Right lobe of liver (tissue), 6 donors: Measurements from ENCODE around the gene TMED4. TPM values are rescaled to one million over a fixed set of nuclear protein-coding genes. Genes with fewer than 3 reads are reported as not detected.
"Not testable (repeated sequence)": the region's sequence is repeated elsewhere in the genome, so short reads cannot be mapped to it uniquely, and the experiment has no call there.

Source experiments
- ATAC-seq, 4 donors: fragments of 200-7000 bp; cut with Tn5 transposase; one replicate each; pipeline ENCODE4 v1.9.1; 2020; ENCODE audit warnings: mild to moderate bottlenecking in 4 of 4, moderate library complexity in 4 of 4
- DNase-seq, 3 donors: peaks; one replicate each; pipeline ENCODE4 v3.0.0-alpha.2; 2020
- H3K27ac ChIP-seq, 3 donors: fragments of 200-600 bp; one replicate each; pipeline ENCODE4 v1.8.0; 2022
- H3K27me3 ChIP-seq, 2 donors: fragments of 200-600 bp; one replicate each; pipeline ENCODE4 v1.8.0; 2022
- H3K36me3 ChIP-seq, 4 donors: fragments of 200-600 bp; sonication (generic) in 1 of 4; one replicate each; pipeline versions ENCODE4 v1.5.1 to v1.8.0; 2017 to 2022; ENCODE audit warnings: control low read depth in 1 of 4
- H3K4me1 ChIP-seq, 4 donors: fragments of 200-600 bp; sonication (generic) in 1 of 4; one replicate each; pipeline versions ENCODE4 v1.5.1 to v1.8.0; 2017 to 2022; ENCODE audit warnings: control low read depth in 1 of 4
- H3K4me3 ChIP-seq, 3 donors: fragments of 200-600 bp; one replicate each; pipeline ENCODE4 v1.8.0; 2022
- H3K9me3 ChIP-seq, 4 donors: fragments of 200-600 bp; sonication (generic) in 1 of 4; one replicate each; pipeline versions ENCODE4 v1.5.1 to v1.8.0; 2017 to 2022; ENCODE audit warnings: control low read depth in 1 of 4
- CTCF ChIP-seq, 4 donors: fragments of 200-600 bp in 3 of 4; fragments of 450-650 bp in 1 of 4; IDR thresholded peaks; one replicate each; pipeline versions ENCODE4 v1.5.1 to v1.8.0; 2016 to 2022; ENCODE audit warnings: antibody characterized with exemption in 4 of 4, mild to moderate bottlenecking in 2 of 4
- POLR2A ChIP-seq: fragments of 450-650 bp; IDR thresholded peaks from one replicate; pipeline ENCODE4 v1.6.1; 2017; ENCODE audit warnings: antibody characterized with exemption, mild to moderate bottlenecking
- WGBS: methylation state at CpG from one replicate; pipeline ENCODE4 v1.1.6; 2018; ENCODE audit warnings: low coverage, low lambda C conversion rate; ENCODE audit not compliant: insufficient coverage; ENCODE audit errors: missing lambda C conversion rate; 5-methylcytosine and 5-hydroxymethylcytosine counted together
- intact Hi-C, 2 donors: fragments of 100-400 bp; cut with DNase I; formaldehyde crosslinking; loops; one replicate each; pipeline versions ENCODE4 v1.11.2 to v1.14.1; 2022
- total RNA-seq, 6 experiments: library from RNA; depleted of rRNA in 2 of 6; stranded (reverse); fragments of >200 nt in 2 of 6; fragmentation: NEBNext Ultra II Directional in 3 of 6; extraction: Animal tissue kit (Norgen Biotek cat#: 25700) in 3 of 6; gene quantifications; one replicate each; pipeline versions ENCODE4 v1.1.0 to v1.2.4, GENCODE V29; 2016 to 2023
- donor health status: DM: no; HTN: yes; CAD: no.
- donor health status: DM: no; HTN: no; CAD: no.
- donor health status: DM: no; HTN: no; CAD: no.
- donor health status: DM: no; HTN: yes; CAD: no.
- donor health status: DM: no; HTN: yes; CAD: no.

TMED4 gene
- total RNA-seq, 6 experiments from 2014 or later: 32.5 to 91.1 (median 41.7) TPM

- Histone ChIP-seq H3K9me3 (no peaks in the 10 kb centered on the region), H3K4me1 (peaks cover 0 to 23% (median 9%) of the 10 kb centered on the region in 4 donors), H3K4me3 (no peak overlapping the region), H3K36me3 (peaks cover 0 to 4% (median 0%) of the 10 kb centered on the region in 4 donors), H3K27me3 (no peaks in the 10 kb centered on the region), H3K27ac (no peak overlapping the region)
- ATAC-seq: no peak
- no peak for TF ChIP-seq POLR2A
- TF ChIP-seq CTCF (IDR thresholded peaks at IDR 0.05): no peak
- peak in 1 of 3 donors; percentile 33 for DNase-seq
- intact Hi-C loops: no loop called here
- 90% methylated on average over 2 of the region's 4 CpGs for whole genome bisulfite sequencing
Measured at GRCh38 chr7:44559485-44559884, 22.5 kb downstream of the TMED4 start.

GRCh38 chr7:44557485-44557884, 24.5 kb downstream of the TMED4 start:
- 76% methylated on average over 2 of the region's 2 CpGs for WGBS
- H3K4me3 ChIP-seq: no peak overlapping the region
- no peaks in the 10 kb centered on the region for H3K9me3 ChIP-seq
- peaks cover 0 to 12% (median 5%) of the 10 kb centered on the region in 4 donors for H3K4me1 ChIP-seq
- ATAC-seq (no peak), DNase-seq (no peak)
- H3K27ac ChIP-seq: no peak overlapping the region
- H3K36me3 ChIP-seq: no peaks in the 10 kb centered on the region
- TF ChIP-seq CTCF (IDR thresholded peaks at IDR 0.05) (no peak), POLR2A (no peak)
- H3K27me3 ChIP-seq: no peaks in the 10 kb centered on the region
- intact Hi-C loops: no loop called here

DNA sequence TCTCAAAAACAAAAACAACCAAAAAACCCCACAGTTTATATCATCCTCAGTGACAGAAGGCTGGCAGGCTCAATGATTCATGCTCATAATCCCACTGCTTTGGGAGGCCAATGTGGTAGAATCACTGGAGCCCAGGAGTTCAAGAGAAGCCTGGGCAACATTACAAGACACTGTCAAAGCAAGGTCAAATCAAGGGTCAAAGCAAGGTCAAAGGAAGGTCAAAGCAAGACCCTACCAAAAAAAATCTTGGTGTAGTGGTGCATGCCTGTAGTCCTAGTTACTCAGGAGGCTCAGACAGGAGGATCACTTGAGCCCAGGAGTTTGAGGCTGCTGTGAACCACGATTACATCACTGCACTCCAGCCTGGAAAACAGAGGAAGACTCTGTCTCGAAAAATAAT, 26.7 kb downstream of the TMED4 start:
- H3K27me3 ChIP-seq: no peaks in the 10 kb centered on the region
- no peak for DNase-seq
- H3K4me3 ChIP-seq: no peak overlapping the region
- ATAC-seq: no peak
- no peaks in the 10 kb centered on the region for H3K9me3 ChIP-seq
- no peaks in the 10 kb centered on the region for H3K36me3 ChIP-seq
- H3K27ac ChIP-seq: no peak overlapping the region
- 45% methylated on average over 2 of the region's 2 CpGs for whole genome bisulfite sequencing
- intact Hi-C loops: no loop called here
- H3K4me1 ChIP-seq: no peaks in the 10 kb centered on the region
- TF ChIP-seq CTCF (IDR thresholded peaks at IDR 0.05) (no peak), POLR2A (no peak)

- 31% methylated on average over 2 of the region's 3 CpGs for WGBS
- intact Hi-C loops, H3K4me3 ChIP-seq: not testable (repeated sequence)
Measured at GRCh38 chr7:44552473-44553005, 29.5 kb downstream of the TMED4 start.

DNA sequence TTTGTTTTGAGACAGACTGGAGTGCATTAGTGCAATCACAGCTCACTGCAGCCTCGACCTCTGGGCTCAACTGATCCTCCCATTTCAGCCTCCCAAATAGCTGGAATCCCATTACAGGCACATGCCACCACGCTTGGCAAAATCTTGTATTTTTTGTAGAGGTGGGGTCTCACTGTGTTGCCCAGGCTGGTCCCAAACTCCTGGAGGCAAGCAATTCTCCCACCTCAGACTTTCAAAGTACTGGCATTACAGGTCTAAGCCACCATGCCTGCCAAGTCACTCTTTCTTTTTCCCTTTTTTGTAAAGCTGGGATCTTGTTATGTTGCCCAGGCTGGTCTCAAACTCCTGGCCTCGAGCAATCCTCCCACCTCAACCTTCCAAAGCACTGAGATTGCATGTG, 32.6 kb downstream of the TMED4 start:
- WGBS: 93% methylated on average over 3 of the region's 3 CpGs
- Histone ChIP-seq H3K27ac (no peak overlapping the region), H3K9me3 (no peaks in the 10 kb centered on the region), H3K4me1 (no peaks in the 10 kb centered on the region), H3K36me3 (no peaks in the 10 kb centered on the region), H3K4me3 (no peak overlapping the region), H3K27me3 (no peaks in the 10 kb centered on the region)
- ATAC-seq (no peak), DNase-seq (no peak)
- TF ChIP-seq POLR2A (no peak), CTCF (IDR thresholded peaks at IDR 0.05) (no peak)
- intact Hi-C loops: no loop called here

More at GRCh38 chr7:44552473-44553005, 29.5 kb downstream of the TMED4 start:
- H3K9me3 ChIP-seq, ATAC-seq, H3K4me1 ChIP-seq, H3K27me3 ChIP-seq, H3K27ac ChIP-seq, H3K36me3 ChIP-seq, DNase-seq: not testable (repeated sequence)
